Measurements from ENCODE around the gene EIF3B.

DNA sequence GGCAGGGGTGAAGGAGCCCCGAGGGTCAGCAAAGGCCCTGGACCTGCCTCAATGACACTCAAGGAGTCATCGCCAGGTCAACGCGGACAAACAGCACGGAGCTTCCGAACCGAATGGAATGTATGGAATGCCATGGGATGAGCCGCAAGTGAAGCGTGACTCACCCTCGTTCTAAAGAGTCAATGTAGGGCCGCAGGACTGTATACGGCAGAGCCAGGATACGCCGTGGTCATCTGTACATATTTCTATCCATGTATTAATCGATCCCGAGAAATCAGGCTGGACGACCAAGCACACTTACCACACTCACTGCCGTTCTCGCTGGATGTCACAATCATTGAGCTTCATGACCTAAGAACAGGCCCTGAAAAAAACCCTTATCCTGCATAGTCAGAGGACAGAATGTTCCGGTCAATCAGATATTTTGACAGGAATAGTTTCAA, 44.7 kb upstream of the EIF3B start:
- TF ChIP-seq SPI1 (IDR thresholded peaks at IDR 0.05; ENCODE audit: low read depth, low read length) (no peak), POLR2A (IDR thresholded peaks at IDR 0.05; ENCODE audit: low read depth, low read length) (no peak), POLR2AphosphoS5 (IDR thresholded peaks at IDR 0.05; ENCODE audit: low read depth, low read length) (no peak), PAX5 (IDR thresholded peaks at IDR 0.05; ENCODE audit: insufficient read depth, low read length, severe bottlenecking) (no peak)
